Suppressor macrophage treated with lipopolysaccharide for 4 hours (primary cell): ENCODE results near the gene USP40.
A peak's percentile ranks its signal among the peaks of the same experiment; 100 is the strongest.
"Not testable (repeated sequence)": the region's sequence is repeated elsewhere in the genome, so short reads cannot be mapped to it uniquely, and the experiment has no call there.

Experiments used
- DNase-seq: peaks from one replicate; pipeline ENCODE4 v3.0.0-alpha.2; 2020

USP40 gene, protein sequence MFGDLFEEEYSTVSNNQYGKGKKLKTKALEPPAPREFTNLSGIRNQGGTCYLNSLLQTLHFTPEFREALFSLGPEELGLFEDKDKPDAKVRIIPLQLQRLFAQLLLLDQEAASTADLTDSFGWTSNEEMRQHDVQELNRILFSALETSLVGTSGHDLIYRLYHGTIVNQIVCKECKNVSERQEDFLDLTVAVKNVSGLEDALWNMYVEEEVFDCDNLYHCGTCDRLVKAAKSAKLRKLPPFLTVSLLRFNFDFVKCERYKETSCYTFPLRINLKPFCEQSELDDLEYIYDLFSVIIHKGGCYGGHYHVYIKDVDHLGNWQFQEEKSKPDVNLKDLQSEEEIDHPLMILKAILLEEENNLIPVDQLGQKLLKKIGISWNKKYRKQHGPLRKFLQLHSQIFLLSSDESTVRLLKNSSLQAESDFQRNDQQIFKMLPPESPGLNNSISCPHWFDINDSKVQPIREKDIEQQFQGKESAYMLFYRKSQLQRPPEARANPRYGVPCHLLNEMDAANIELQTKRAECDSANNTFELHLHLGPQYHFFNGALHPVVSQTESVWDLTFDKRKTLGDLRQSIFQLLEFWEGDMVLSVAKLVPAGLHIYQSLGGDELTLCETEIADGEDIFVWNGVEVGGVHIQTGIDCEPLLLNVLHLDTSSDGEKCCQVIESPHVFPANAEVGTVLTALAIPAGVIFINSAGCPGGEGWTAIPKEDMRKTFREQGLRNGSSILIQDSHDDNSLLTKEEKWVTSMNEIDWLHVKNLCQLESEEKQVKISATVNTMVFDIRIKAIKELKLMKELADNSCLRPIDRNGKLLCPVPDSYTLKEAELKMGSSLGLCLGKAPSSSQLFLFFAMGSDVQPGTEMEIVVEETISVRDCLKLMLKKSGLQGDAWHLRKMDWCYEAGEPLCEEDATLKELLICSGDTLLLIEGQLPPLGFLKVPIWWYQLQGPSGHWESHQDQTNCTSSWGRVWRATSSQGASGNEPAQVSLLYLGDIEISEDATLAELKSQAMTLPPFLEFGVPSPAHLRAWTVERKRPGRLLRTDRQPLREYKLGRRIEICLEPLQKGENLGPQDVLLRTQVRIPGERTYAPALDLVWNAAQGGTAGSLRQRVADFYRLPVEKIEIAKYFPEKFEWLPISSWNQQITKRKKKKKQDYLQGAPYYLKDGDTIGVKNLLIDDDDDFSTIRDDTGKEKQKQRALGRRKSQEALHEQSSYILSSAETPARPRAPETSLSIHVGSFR

DNA sequence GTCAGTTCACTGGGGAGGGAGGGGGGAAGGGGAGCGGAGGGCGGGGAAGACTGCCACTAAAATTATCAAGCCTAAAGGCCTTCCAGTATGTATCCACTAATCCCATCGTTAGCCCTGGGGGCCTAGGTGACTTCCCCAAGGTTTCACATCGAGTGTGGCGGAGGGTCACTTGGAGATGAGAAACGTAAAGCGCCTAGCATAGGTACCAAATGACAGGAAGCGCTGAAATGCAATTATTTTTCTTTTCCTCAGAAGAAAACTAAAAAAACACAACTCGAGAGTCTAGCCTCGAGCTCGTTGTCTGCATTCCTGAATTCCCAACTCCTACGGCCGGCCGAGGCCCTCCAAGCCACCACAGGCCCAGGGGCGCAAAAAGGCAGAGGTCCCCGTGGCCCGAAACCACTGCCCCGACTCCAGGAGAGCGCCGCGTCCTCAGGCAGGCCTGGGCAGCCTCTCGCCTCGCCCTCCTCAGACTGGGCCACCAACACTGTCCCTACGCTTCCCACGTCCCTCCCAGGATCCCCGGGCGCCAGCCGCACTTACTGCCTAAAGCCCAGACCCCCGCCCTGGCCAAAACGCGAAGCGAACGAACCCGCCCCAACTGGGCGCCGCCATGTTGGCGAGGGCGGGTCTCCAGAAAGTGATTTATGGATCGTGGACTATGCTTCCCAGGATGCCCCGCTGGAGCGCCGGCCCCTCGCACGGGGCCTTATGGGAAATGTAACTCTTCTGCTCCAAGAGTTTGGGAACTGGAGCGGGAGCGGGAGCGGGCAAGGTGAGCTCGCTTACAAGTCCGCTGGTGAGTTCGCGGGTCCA, at the start of gene USP40:
Gene USP40, minus strand, starts transcription at position 642 of the 816 bp plus-strand sequence. CDS start 1,228 bp downstream, outside the sequence.
- DNase-seq = peak; percentile 86

- DNase-seq = no peak
These were observed 44.7 kb upstream of the USP40 start for GRCh38 chr2:233611284-233611683.

- no peak for DNase-seq
These were observed 39.1 kb upstream of the USP40 start for GRCh38 chr2:233605680-233606079.

GRCh38 chr2:233604826-233605225, 38.2 kb upstream of the USP40 start:
- no peak for DNase-seq

DNA sequence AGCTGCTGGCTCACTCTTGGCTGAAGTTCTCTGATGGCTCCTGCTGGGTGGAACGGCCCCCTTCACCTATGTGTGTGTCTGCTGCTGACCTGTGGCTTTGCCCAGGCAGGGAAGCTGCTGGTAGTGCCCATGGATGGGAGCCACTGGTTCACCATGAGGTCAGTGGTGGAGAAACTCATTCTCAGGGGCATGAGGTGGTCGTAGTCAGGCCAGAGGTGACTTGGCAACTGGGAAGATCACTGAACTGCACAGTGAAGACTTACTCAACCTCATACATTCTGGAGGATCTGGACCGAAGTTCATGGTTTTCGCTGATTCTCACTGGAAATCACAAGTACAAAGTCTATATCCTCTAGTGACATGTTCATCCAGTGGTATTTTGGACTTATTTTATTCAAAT, 36.9 kb upstream of the USP40 start:
- no peak for DNase-seq

- DNase-seq = no peak
These were observed 35.5 kb upstream of the USP40 start for GRCh38 chr2:233602076-233602475.

- no peak for DNase-seq
These were observed 33.8 kb upstream of the USP40 start for GRCh38 chr2:233600386-233600785.

DNA sequence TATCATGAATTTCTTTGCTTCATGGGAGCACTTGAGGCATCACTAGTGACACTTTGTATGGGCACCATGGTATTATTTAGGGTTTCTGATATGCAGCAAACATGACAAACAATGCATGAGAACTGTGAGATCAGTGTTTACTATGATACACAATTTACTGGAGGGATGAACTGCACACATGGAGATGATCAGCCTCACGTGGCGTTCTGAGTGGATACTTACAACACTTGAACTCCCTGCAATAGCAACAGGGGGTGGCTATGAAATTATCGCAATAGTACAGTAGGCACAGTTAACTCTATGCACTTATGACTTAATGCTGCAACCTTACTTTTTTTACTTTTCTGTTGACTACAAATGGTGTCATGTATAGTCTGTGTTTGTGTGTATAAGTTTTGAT, 32.4 kb upstream of the USP40 start:
- DNase-seq = no peak

GRCh38 chr2:233597522-233597921, 30.9 kb upstream of the USP40 start:
- no peak for DNase-seq

DNA sequence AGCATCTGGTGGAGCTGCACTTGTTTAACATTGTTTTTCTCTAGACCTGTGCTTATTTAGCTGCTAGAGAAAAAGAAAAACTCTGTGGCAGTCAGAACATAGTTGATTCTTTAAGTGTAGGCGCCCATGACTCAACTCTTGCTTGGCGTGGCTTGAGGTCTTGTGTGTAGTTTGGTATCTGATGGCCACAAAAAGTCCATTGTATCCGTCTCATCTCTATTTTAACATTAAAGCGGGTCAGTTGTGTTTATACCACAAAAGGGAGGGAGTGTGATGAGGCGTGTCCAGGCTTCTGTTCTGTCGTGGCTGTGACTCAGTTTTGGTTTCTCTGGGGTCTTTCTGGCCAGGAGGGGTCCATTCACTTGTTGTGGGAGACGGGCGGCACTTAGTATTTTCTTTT, 26.6 kb upstream of the USP40 start:
- DNase-seq = no peak

DNA sequence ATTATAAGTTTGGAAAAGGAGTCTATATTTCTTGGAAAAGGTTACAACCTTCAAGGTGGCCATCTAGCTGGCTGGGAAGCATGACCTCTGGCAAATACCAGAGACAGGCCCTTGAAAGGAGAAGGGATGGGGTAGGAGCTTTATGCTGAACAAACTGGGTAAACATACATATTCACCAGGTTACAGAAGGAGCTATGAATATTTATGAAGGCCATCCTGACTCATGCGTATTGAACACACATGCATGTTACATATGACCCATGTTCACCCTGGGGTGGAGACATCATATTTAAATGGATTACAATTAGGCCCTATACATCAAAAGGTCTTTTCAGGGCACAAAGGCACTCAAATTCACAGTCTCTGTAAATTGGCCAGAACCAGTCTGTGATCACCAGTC, 26.1 kb upstream of the USP40 start:
- DNase-seq = not testable (repeated sequence)

- DNase-seq = no peak
These were observed 21.8 kb upstream of the USP40 start for GRCh38 chr2:233588400-233588799.

GRCh38 chr2:233584210-233584609, 17.6 kb upstream of the USP40 start:
- DNase-seq = no peak

GRCh38 chr2:233583217-233583965, 16.8 kb upstream of the USP40 start:
- not testable (repeated sequence) for DNase-seq

DNA sequence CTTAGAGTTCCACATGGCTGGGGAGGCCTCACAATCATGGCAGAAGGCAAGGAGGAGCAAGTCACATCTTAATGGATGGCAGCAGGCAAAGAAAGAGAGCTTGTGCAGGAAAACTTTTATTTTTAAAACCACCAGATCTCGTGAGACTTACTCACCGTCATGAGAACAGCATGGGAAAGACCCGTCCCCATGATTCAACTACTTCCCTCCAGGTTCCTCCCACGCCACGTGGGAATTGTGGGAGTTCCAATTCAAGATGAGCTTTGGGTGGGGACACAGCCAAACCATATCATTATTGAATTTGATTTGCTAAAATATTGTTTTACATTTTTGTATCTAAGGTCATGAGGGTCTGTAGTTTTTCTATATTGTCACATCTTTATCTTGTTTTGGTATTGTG, 10.8 kb upstream of the USP40 start:
- peak; percentile 14 for DNase-seq

GRCh38 chr2:233572468-233572867, 5.9 kb upstream of the USP40 start:
- no peak for DNase-seq

DNA sequence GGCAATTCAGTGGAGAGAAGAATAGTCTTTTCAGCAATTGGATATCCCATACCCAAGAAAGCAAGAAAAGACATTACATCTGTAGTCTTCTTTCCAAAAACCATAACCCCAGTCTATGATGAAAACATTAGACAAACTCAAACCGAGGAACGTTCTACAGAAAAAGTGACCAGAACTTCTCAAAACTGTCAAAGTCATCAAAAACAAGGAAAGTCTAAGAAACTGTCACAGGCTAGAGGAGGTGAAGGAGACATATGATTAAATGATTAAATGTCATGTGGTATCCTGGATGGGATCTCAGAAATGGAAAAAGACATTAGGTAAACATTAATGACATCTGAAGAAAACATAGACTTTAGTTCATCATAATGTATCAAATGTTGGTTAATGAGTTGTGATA, 4.9 kb upstream of the USP40 start:
- DNase-seq = no peak

DNA sequence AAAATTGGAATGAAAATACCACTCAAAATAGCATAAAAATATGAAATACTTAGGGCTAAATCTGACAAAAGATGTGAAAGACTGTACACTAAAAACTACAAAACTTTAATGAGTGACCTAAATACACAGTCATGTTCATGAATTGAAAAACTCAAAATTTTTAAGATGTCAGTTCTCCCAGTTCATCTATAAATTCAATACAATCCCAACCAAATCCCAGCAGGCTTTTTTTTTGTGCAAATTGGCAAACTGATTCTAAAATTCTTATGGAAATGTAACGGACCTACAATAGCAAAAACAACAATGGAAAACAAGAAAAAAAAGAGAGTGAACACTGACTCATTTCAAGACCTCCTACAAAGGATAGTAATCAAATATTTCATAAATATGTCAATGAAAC, 4.4 kb upstream of the USP40 start:
- no peak for DNase-seq

- no peak for DNase-seq
These were observed 869 bp downstream of the USP40 start for GRCh38 chr2:233565685-233566140.

GRCh38 chr2:233563663-233564430, 2.7 kb downstream of the USP40 start:
- DNase-seq = peak; percentile 39
